Activated CD8-positive, alpha-beta memory T cell treated with anti-CD3 and anti-CD28 coated beads for 48 hours (primary cell): ENCODE measurements around the gene HTD2.

Source experiments
- DNase-seq, 3 experiments: peaks; one replicate each; pipeline ENCODE4 v3.0.0-alpha.2; 2020; ENCODE audit warnings: low read depth in 2 of 3, low spot score in 2 of 3

Gene HTD2

GRCh38 chr3:58291671-58292338 lies 14.5 kb upstream of the HTD2 start:
- no peak for DNase-seq

DNA sequence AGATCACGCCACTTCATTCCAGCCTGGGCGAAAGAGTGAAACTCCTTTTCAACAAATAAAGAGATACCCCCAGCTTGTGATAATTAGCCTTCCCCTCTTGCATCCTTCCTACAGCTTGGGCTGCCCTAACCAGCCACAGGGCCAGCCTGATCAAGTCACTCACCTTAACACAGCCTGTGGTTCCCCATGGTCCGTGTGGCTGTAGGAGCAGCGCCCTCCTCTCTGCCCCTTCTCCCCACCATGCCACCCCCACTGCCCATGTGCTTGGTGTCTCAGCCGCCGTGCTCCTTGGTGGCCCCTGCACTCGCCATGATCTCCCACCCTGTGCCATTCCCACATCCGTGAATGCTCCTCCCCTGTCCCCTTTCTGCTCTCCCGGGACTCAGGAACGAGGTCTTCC lies 13.5 kb upstream of the HTD2 start:
- DNase-seq = no peak

GRCh38 chr3:58293516-58293915 lies 12.8 kb upstream of the HTD2 start:
- DNase-seq = no peak

DNA sequence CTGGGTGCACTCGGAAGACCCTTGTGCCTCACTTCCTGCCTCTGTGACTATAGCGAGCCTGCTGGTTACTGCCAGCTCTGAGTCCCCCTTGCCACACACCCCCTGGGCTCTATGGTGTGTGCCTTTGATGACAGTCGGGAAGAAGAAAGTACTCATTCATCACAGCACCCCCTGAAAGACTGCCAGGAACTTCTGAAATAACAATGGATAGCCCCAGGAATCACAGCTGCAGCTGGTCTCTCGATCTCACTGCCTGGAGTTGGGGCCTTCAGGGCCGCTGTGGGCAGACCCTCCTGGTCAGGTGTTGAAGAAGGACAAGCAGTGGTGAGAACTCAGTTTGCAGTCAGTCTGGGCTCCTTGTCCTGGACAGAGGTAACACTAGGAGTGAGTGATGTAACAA lies 10.1 kb upstream of the HTD2 start:
- DNase-seq = no peak

- DNase-seq = no peak
These were observed 9.5 kb upstream of the HTD2 start for GRCh38 chr3:58296843-58297242.

- DNase-seq = no peak
These were observed 8.1 kb upstream of the HTD2 start for GRCh38 chr3:58298190-58298589.

- no peak for DNase-seq
These were observed 7.2 kb upstream of the HTD2 start for GRCh38 chr3:58299075-58299474.

DNA sequence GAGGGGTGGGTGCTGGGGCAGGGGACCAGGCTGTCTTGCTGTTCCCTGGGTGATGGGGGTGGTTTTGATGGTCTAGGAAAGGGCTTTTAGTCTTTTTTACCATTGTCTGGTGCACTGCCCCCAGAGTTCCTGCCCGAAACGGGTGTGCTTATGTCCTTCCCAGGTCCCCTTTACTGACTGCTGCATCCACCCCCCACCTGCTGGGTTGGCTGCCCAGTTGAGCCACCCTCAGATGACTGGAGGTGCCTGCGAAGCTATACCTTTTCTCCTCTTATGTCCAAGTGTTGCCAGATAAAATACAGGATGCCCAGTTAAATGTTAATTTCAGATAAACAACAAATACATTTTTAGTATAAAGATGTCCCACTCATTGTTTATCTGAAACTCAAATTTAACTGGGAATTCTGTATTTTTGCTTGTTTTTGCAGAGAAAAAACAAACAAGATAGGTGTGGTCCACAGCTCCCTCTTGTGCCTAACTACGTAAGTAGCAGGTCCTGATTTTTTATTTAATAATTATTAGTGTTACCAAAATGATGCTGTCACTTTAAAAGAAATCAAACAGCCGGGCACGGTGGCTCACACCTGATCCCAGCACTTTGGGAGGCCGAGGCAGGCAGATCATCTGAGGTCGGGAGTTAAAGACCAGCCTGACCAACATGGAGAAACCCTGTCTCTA lies 6.3 kb upstream of the HTD2 start:
- DNase-seq = no peak

GRCh38 chr3:58307639-58308215 lies 1.4 kb downstream of the HTD2 start:
- DNase-seq = no peak

GRCh38 chr3:58308728-58309127 lies 2.4 kb downstream of the HTD2 start:
- DNase-seq = no peak

DNA sequence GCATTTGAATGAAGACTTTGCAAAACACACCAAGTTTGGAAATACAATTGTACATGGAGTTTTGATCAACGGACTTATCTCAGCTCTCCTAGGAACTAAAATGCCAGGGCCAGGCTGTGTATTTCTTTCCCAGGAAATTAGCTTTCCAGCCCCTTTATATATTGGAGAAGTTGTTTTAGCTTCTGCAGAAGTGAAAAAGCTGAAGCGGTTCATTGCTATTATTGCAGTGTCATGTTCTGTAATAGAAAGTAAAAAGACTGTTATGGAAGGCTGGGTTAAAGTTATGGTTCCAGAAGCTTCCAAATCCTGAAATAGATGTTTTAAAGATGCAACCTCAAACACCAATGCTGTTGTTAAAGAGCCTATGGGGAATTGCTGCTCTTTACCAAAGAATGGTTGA lies 11.5 kb downstream of the HTD2 start:
- no peak for DNase-seq

DNA sequence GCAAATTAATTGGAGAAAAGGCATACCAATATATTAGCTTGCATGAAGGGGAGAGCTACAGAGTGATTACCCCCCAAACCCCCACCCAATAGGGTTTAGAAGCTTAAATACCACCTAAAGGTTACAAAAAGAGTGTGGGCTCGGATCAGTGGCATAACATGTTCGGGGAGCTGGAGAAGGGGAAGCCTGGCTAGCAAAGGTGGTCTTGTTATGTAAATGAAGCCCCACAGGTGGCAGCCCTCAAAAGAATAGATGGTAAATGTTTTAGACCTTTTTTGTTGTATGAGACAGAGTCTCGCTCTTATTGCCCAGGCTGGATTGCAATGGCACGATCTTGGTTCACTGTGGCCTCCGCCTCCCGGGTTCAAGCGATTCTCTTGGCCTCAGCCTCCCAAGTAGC lies 15.5 kb downstream of the HTD2 start:
- DNase-seq = no peak

GRCh38 chr3:58322793-58323192 lies 16.5 kb downstream of the HTD2 start:
- no peak for DNase-seq

GRCh38 chr3:58323529-58324390 lies 17.4 kb downstream of the HTD2 start:
- DNase-seq = no peak

- no peak for DNase-seq
These were observed 18.4 kb downstream of the HTD2 start for GRCh38 chr3:58324391-58325390.

DNA sequence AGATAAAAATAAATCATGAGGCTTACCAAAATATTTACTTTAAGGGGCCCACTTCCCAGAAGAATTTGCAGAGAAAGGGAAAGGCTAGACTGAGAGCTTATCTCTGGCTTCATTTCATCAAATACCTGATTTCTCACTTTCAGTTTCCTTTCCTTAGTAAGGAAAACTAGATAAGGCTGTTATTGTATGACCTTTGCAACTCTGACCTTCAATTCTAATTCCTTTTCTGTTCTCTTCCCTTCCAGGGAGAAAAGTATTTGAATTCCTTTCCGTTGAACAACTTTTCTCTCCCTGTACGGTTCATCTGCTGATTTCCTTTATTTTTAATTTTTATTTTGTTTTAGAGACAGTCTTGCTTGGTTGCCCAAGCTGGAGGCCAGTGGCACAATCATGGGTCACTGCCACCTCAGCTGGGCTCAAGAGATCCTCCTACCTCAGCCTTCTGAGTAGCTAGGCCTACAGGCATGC lies 19.2 kb downstream of the HTD2 start:
- DNase-seq = no peak

DNA sequence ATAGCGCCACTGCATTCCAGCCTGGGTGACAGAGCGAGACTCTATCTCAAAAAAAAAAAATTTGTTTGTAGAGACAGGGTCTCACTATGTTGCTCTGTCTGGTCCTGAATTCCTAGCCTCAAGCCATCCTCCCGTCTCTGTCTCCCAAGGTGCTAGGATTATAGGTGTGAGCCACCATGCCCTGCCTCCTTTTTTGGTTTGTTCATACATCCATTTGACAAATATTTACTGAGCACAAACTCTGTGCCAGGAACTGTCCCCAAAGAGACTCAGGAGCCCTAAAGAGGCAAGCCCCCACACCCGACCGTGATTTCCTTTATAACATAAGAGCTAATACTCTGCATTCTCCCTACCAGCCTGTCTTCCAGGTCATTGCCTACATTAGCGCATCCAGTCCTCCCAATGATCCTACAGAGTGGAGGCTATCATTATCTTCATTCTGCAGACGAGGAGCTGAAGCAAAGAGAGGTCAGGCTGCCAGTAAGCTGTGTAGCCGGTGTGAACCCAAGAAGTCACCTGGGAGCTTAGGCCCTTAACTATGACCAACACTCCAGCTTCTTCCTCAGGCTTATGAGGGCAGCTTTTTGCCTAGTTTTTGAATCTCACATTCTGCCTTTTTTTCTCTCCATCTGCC lies 20.1 kb downstream of the HTD2 start:
- no peak for DNase-seq

DNA sequence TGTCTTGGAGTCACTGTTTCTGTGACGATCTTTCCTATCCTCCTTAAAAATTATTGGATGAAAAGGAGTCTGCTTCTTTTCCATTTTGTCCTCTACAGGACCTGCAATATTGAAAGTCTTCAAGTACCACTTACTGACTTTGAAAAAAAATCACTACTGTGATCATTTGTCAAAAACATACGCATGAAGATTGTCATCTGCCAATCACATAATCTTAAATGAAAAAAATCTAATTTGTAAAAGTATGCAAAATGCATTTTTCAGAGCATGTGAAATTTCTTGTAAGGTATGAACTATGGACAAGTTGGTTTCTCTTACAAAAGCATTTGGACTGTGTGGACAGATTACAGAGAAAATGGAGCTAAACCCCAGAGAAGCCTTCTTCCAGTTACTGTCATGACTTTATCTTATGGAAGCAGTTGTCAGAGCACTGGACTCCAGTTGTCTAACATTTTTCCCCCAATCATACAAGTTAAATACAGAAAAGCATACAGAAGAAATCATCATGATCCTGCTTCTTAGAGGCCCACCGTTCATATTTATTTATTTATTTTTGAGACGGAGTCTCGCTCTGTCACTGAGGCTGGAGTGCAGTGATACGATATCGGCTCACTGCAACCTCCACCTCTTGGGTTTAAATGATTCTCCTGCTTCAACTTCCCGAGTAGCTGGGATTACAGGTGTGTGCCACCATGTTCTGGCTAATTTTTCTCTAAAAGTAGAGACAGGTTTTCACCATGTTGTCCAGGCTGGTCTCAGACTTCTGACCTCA lies 23.0 kb downstream of the HTD2 start:
- no peak for DNase-seq

DNA sequence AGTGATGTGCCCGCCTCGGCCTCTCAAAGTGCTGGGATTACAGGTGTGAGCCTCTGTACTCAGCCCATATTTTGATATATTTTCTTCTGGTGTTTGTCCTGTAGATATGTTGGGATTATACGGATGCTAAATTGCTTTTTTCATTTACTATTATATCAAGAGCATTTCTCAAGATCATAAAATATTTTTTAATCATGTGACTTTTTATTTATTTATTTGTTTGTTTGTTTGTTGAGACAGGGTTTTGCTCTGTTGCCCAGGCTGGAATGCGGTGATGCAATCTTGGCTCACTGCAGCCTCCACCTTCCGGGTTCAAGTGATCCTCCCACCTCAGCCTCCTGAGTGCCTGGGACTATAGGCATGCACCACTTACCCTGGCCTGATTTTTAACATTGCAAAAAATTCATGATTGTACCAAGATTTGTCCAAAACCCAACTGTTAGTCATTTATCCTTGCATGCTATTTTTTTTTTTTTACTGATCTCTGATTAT lies 23.6 kb downstream of the HTD2 start:
- DNase-seq = no peak
